Heart left ventricle (tissue), 13 donors: ENCODE data around the gene YY1.

ENCODE experiments used
- CTCF ChIP-seq, 12 donors: fragments of 200-600 bp; sonication (generic) in 4 of 12; IDR thresholded peaks; one replicate each; pipeline versions ENCODE4 v1.5.0 to v1.8.0; 2018 to 2022; ENCODE audit warnings: antibody characterized with exemption in 12 of 12, mild to moderate bottlenecking in 5 of 12
- POLR2A ChIP-seq, 2 donors: fragments of 450-650 bp; IDR thresholded peaks; one replicate each; pipeline ENCODE4 v1.6.1; 2017; ENCODE audit warnings: antibody characterized with exemption in 2 of 2, mild to moderate bottlenecking in 2 of 2, moderate library complexity in 2 of 2
- donor health status: ischemic (EF 13 %, LVEDD 7.1; RV severe dilation, severe dysfunction).
- donor health status: DM: no; HTN: yes; CAD: no.
- donor health status: DM: no; HTN: no; CAD: no.
- donor health status: ischemic (EF 25% LVEDD 6.9; RV normal size, moderate dysfunction).
- donor health status: ischemic (EF 25% LVEDD 5.7; RV mildly dilated, moderate dysfunction).
- donor health status: ischemic (EF 35%, LVEDD 5.7; RV mildly dilated, moderate dysfunction).
- donor health status: nonischemic (EF 11% LVEDD 7.7; RV severe dilation, severe dysfunction).
- donor health status: DM: yes; HTN: yes; CAD: no.
- donor health status: PGD.
- donor health status: ischemic (EF 29% LVEDD 5.4; RV normal size, mild dysfunction).
- donor health status: nonischemic (EF 23%, LVEDD 6.1; RV moderate dilation, normal function).

GRCh38 chr14:100225169-100225568, 13.8 kb upstream of the YY1 start:
- TF ChIP-seq CTCF (IDR thresholded peaks at IDR 0.05) (no peak), POLR2A (IDR thresholded peaks at IDR 0.05) (no peak)
